SHP77 (cell line): Measurements from ENCODE around the gene ZCCHC14.

Experiments used
- DNase-seq, 2 experiments: peaks; one replicate each; lab custom pipeline; 2025; lab: John Stamatoyannopoulos, UW

The ZCCHC14 gene

DNA sequence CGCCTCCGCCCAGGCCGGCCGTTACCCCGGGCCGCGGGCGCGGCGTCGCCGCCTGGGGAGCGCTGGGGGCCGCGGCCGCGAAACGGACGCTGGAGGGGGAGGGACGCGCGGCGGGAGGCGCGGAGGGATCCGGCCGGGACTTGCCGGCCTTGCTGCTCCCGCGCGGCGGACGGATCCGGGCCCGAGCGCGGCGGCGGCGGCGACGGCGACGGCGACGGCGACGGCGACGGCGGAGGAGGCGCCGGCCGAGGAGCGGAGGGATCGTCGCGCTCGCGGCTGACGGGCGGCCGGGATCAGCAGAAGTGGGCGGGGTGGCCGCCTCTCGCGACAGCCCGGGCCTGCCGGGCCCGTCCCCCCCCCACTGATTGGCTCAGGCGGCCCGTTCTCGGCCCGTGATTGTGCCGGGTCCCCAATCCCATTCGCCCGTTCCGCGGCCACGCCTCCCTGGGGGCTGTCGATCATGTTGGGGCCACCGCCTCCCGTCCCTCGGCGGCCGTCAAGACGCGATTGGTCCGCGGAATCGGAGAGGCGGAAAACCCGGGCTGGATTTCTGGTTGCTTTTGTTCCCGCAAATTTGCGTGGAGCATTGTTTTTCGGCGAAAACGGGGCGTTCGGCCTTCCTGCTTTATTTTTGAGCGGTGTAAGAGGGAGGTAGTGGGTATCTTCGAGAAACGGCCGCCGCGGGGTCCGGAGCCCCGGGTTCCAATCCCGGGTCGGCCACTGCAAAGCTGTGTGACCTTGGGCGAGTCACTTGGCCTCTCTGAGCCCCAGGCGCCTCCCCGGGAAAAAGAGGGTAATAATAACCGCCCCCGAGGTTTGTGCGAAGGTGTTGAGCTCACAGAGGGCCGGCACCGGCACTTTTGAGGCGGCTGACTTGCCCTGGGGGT lies at the start of gene ZCCHC14:
ZCCHC14 (minus strand) TSS at position 304 of the 887 bp plus-strand sequence. CDS start 786 bp downstream, outside the sequence.
- DNase-seq: peak; percentile 97 to 99

- no peak for DNase-seq
Measured at GRCh38 chr16:87541872-87542234, 49.0 kb upstream of the ZCCHC14 start.

DNA sequence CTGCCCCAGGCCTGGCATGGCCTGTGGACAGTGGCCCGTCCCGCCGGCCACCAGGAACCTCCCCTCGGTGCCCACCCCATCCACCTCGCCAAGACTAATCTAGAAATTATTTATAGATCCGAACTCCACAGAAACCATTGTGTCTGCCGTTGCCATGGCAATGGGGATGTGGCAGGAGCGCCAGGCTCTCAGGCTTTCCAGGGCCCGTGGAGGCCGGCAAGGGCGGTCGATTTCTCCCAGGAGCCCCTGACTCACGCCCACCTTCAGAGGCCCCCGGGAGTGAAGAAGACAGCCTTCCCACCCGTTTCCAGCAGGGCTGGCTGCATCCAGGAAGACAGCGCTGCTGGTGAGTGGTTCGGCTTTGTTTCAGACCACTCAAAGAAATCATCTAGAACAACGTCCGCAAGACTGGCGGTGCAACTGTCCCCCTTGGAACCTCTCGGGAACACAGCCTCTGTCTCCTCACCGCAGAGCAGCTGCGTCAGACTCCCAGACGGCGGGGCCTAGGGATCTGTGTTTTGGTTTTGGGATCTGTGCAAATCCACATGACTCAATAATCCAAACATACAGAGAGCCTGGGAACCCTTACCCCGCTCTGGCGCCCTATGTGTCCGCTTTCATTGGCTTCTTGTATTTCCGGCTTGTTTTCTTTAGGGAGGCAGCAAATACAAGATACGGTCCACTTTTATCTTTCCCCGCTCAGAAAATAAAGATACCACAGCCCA lies 48.5 kb upstream of the ZCCHC14 start:
- peak in 1 of 2 experiments; percentile 44 for DNase-seq

DNA sequence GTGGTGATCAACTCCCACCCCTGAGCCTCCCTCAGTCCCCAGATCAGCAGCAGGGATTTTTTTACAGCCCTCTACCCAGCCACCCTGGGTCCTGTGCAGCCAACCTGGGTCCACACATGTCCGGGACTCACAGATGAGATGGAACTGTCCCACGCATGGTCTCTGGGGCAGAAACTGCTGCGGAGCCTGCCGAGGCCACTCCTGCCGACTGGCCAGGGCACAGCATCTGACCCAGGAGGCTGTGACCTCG lies 48.0 kb upstream of the ZCCHC14 start:
- DNase-seq: no peak

GRCh38 chr16:87540072-87540896 lies 47.5 kb upstream of the ZCCHC14 start:
- no peak for DNase-seq

- DNase-seq: no peak
Measured at GRCh38 chr16:87539113-87539512, 46.3 kb upstream of the ZCCHC14 start.

DNA sequence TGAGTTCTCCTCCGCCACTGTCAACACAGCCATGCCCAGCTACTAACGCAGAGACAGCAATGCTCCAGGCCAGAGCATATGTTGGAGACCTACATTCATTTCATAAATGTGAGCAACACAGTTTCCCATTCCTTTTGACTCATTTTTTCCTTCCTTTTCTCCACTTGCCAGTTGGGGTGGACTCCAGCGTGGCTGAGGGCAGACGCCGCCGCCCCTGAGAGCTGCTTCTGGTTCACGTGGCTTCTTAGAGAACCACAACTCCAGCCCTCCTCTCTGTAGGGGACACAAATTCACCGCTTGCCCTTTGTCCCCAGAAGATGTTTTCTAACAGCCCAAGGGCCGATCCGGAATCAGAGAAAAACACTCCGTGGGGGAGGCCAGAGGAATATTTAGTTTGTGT lies 45.8 kb upstream of the ZCCHC14 start:
- no peak for DNase-seq

GRCh38 chr16:87538160-87538559 lies 45.3 kb upstream of the ZCCHC14 start:
- DNase-seq: no peak

DNA sequence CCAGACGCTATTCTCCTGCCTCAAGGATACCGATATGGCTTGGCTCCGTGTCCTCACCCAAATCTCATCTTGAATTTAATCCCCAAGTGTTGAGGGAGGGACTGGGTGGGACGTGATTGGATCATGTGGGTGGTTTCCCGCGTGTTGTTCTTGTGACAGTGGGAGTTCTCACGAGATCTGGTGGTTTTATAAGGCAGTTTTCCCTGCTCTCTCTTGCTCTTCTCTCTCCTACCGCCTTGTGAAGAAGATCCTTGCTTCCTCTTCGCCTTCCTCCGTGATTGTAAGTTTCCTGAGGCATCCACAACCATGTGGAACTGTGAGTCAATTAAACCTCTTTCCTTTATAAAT lies 43.9 kb upstream of the ZCCHC14 start:
- DNase-seq: no peak

DNA sequence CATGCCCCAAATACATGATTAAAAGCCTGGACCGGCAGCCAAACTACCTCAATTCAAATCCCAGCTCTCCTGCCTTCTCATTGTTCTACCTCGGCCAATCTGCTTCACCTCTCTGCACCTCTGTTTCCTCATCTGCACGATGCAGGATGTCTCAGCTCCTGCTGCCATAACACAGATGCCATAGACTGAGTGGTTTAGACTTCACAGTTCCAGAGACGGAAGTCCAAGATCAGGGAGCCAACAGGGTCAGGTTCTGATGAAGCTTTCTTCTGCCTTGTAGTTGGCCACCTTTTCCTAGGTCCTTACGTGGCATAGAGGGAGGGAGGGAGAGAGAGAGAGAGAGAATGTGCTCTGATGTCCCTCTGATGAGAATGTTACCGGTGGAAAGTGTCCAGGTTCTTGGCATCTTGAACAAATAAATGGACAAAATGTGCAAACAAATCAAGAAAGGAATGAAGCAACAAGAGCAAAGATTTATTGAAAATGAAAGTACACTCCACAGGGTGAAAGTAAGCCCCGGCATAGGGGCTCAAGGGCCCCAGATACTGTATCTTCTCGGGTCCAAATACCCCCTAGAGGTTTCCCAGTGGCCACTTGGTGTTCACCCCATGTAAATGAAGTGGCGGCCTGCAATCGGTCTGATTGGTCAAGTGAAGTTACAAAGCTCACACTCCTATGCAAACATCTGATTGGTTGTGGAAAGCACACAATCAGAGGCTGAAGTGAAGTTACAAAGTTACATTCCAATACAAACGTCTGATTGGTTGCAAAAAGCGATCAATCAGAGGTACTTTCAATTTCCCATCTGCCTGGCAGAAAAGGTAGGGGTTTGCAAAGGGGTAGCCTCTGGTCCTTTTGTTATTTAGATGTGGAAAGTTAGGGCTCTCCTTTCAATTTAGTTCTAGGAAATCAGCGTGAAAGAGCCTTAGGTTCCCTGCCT lies 43.3 kb upstream of the ZCCHC14 start:
- no peak for DNase-seq

- DNase-seq: no peak
Measured at GRCh38 chr16:87535457-87535854, 42.6 kb upstream of the ZCCHC14 start.

- DNase-seq: no peak
Measured at GRCh38 chr16:87534751-87535150, 41.9 kb upstream of the ZCCHC14 start.

GRCh38 chr16:87534030-87534653 lies 41.3 kb upstream of the ZCCHC14 start:
- no peak for DNase-seq

- no peak for DNase-seq
Measured at GRCh38 chr16:87533061-87533460, 40.2 kb upstream of the ZCCHC14 start.

GRCh38 chr16:87531418-87531817 lies 38.6 kb upstream of the ZCCHC14 start:
- DNase-seq: no peak

GRCh38 chr16:87528690-87529579 lies 36.1 kb upstream of the ZCCHC14 start:
- no peak for DNase-seq

DNA sequence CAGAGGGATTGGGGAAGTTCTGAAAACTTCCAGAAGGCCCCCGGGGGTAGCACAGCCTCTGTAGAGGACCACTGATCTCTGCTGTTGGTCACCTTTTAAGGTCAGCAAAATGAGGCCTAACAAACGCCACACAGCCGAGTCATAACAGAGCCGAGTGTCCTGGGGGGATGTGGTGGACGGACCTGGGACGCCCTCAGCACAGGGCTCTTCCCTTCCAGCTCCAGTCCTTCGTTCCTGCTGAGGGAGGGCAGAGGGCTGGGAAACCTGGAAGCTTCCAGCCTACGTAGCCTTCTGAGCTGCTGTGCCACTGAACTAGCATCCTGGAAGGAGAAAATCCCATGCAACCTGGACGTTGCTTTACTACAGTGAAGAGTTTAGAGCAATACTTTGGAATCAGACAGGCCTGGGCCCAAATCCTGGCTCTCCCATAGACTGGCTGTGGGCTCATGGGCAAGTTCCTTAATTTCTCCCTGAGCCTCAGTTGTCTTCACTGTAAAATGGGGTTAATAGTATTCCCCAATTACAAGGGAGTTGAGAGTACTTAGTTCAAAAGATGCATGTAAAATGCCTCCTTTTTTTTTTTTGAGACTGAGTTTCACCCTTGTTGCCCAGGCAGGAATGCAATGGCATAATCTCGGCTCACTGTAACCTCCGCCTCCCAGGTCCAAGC lies 34.4 kb upstream of the ZCCHC14 start:
- no peak for DNase-seq

GRCh38 chr16:87526238-87526947 lies 33.6 kb upstream of the ZCCHC14 start:
- DNase-seq: no peak

GRCh38 chr16:87525352-87525751 lies 32.5 kb upstream of the ZCCHC14 start:
- DNase-seq: no peak
